EL (cell line): ENCODE measurements around the gene PCDHGA6.

ENCODE experiments used
- DNase-seq: peaks from one replicate; pipeline ENCODE4 v3.0.0-alpha.2; 2016

PCDHGA6 gene

DNA sequence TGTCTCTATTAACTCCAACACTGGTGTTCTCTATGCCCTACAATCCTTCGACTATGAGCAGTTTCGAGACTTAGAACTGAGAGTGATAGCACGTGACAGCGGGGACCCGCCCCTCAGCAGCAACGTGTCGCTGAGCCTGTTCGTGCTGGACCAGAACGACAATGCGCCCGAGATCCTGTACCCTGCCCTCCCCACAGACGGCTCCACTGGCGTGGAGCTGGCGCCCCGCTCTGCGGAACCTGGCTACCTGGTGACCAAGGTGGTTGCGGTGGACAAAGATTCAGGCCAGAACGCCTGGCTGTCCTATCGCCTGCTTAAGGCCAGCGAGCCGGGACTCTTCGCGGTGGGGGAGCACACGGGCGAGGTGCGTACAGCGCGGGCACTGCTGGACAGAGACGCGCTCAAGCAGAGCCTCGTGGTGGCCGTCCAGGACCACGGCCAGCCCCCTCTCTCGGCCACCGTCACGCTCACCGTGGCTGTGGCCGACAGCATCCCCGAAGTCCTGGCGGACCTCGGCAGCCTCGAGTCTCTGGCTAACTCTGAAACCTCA, 49.1 kb downstream of the PCDHGA6 start:
- no peak for DNase-seq

DNA sequence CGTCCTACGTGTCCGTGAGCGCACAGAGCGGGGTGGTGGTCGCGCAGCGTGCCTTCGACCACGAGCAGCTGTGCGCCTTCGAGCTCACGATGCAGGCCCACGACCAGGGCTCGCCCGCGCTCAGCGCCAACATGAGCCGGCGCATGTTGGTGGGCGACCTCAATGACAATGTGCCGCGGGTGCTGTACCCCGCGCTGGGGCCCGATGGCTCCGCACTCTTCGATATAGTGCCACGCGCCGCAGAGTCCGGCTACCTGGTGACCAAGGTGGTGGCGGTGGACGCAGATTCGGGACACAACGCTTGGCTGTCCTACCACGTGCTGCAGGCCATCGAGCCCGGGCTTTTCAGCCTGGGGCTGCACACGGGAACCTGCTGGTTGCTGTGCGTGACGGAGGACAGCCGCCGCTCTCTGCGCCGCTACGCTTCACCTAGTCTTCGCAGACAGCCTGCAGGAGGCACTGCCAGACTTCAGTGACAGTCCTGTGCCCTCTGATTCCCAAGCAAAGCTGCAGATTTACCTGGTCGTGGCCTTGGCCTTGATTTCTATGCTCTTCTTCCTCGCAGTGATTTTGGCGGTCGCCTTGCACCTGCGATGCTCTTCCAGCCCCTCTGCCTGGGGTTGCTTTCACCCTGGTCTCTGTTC, 54.2 kb downstream of the PCDHGA6 start:
- DNase-seq = no peak
